H9 (cell line): ENCODE data around the gene INPP5A. TPM values are rescaled to one million over a fixed set of nuclear protein-coding genes. Genes with fewer than 3 reads are reported as not detected.

ENCODE experiments used
- DNase-seq: peaks from one replicate; pipeline ENCODE4 v3.0.0-alpha.2; 2017
- H2AFZ ChIP-seq: one replicate; pipeline ENCODE4 v1.6.1; 2013; ENCODE audit warnings: mild to moderate bottlenecking, low read length, control low read depth, moderate library complexity
- H2AK5ac ChIP-seq: 2 replicates; pipeline ENCODE4 v1.6.1; 2013; ENCODE audit warnings: low read length, control low read depth, mixed read lengths; ENCODE audit not compliant: insufficient read length
- H2BK120ac ChIP-seq: one replicate; pipeline ENCODE4 v1.6.1; 2013; ENCODE audit warnings: low read depth, mild to moderate bottlenecking, low read length, control low read depth, inconsistent platforms; ENCODE audit not compliant: poor library complexity, severe bottlenecking
- H2BK12ac ChIP-seq: 2 replicates; pipeline ENCODE4 v1.6.1; 2013; ENCODE audit warnings: low read length, control low read depth, mixed read lengths, low read depth; ENCODE audit not compliant: insufficient read length
- H2BK15ac ChIP-seq: 2 replicates; pipeline ENCODE4 v1.6.1; 2013; ENCODE audit warnings: low read depth, low read length, control low read depth
- H2BK20ac ChIP-seq: one replicate; pipeline ENCODE4 v1.6.1; 2013; ENCODE audit warnings: low read depth, mild to moderate bottlenecking, low read length, control low read depth, inconsistent platforms; ENCODE audit not compliant: poor library complexity, severe bottlenecking
- H2BK5ac ChIP-seq: 2 replicates; pipeline ENCODE4 v1.6.1; 2013; ENCODE audit warnings: low read length, control low read depth, mixed read lengths; ENCODE audit not compliant: insufficient read length
- H3K14ac ChIP-seq: 2 replicates; pipeline ENCODE4 v1.6.1; 2013; ENCODE audit warnings: low read length, control low read depth; ENCODE audit not compliant: insufficient read depth
- H3K18ac ChIP-seq: 2 replicates; pipeline ENCODE4 v1.6.1; 2013; ENCODE audit warnings: low read depth, mild to moderate bottlenecking, mixed read lengths, low read length, control low read depth; ENCODE audit not compliant: insufficient read length
- H3K23ac ChIP-seq: 2 replicates; pipeline ENCODE4 v1.6.1; 2013; ENCODE audit warnings: low read length, control low read depth, mixed read lengths, low read depth; ENCODE audit not compliant: insufficient read length
- H3K23me2 ChIP-seq: 2 replicates; pipeline ENCODE4 v1.6.1; 2013; ENCODE audit warnings: low read depth, mild to moderate bottlenecking, mixed read lengths, low read length, control low read depth; ENCODE audit not compliant: insufficient read length, poor library complexity, severe bottlenecking
- H3K27ac ChIP-seq: 2 replicates; pipeline ENCODE4 v1.5.1; 2013; ENCODE audit warnings: low read length, control low read depth, mixed read lengths, low read depth; ENCODE audit not compliant: insufficient read length
- H3K27me3 ChIP-seq: 2 replicates; pipeline ENCODE4 v1.6.1; 2013; ENCODE audit warnings: low read length, control low read depth, inconsistent platforms; ENCODE audit not compliant: insufficient read depth
- H3K4ac ChIP-seq: 2 replicates; pipeline ENCODE4 v1.6.1; 2013; ENCODE audit warnings: low read depth, mild to moderate bottlenecking, control low read depth, inconsistent platforms, low read length, moderate library complexity
- H3K4me1 ChIP-seq: 2 replicates; pipeline ENCODE4 v1.6.1; 2013; ENCODE audit warnings: low read length, control low read depth, inconsistent platforms; ENCODE audit not compliant: insufficient read depth
- H3K4me2 ChIP-seq: 2 replicates; pipeline ENCODE4 v1.6.1; 2013; ENCODE audit warnings: low read length, control low read depth, mixed read lengths; ENCODE audit not compliant: insufficient read length, insufficient read depth
- H3K56ac ChIP-seq: 2 replicates; pipeline ENCODE4 v1.6.1; 2013; ENCODE audit warnings: low read depth, mild to moderate bottlenecking, mixed read lengths, low read length, control low read depth; ENCODE audit not compliant: insufficient read length
- H3K79me1 ChIP-seq: 2 replicates; pipeline ENCODE4 v1.6.1; 2013; ENCODE audit warnings: low read depth, mild to moderate bottlenecking, moderate library complexity, low read length, control low read depth, inconsistent platforms; ENCODE audit not compliant: insufficient read depth, poor library complexity, severe bottlenecking
- H3K79me2 ChIP-seq: 2 replicates; pipeline ENCODE4 v1.6.1; 2013; ENCODE audit warnings: low read length, control low read depth, inconsistent platforms; ENCODE audit not compliant: insufficient read depth
- H3K9ac ChIP-seq: 2 replicates; pipeline ENCODE4 v1.6.1; 2013; ENCODE audit warnings: low read length, control low read depth, mixed read lengths; ENCODE audit not compliant: insufficient read length; ENCODE audit errors: extremely low read depth
- H3K9me3 ChIP-seq: one replicate; pipeline ENCODE4 v1.6.1; 2013; ENCODE audit warnings: low read depth, low read length, inconsistent platforms; ENCODE audit not compliant: control insufficient read depth
- H3T11ph ChIP-seq: one replicate; pipeline ENCODE4 v1.6.1; 2013; ENCODE audit warnings: mild to moderate bottlenecking, low read length, control low read depth, inconsistent platforms
- H4K20me1 ChIP-seq: one replicate; pipeline ENCODE4 v1.6.1; 2013; ENCODE audit not compliant: control insufficient read depth, insufficient read length, insufficient read depth
- H4K5ac ChIP-seq: 2 replicates; pipeline ENCODE4 v1.6.1; 2013; ENCODE audit warnings: low read depth, mild to moderate bottlenecking, mixed read lengths, low read length, control low read depth; ENCODE audit not compliant: insufficient read length
- H4K8ac ChIP-seq: replicated peaks from 2 replicates; pipeline ENCODE4 v1.6.1; 2013; ENCODE audit warnings: low read length, control low read depth, mixed read lengths, low read depth; ENCODE audit not compliant: insufficient read length
- H4K91ac ChIP-seq: 2 replicates; pipeline ENCODE4 v1.6.1; 2013; ENCODE audit warnings: low read depth, mild to moderate bottlenecking, moderate library complexity, mixed read lengths, low read length, control low read depth; ENCODE audit not compliant: insufficient read length
- H3K27ac Mint-ChIP-seq, 3 experiments: 2 replicates in 2 of 3; 3 replicates in 1 of 3; pipeline ENCODE4 v1.8.0; 2020 to 2021; ENCODE audit warnings: mixed read lengths in 3 of 3, mild to moderate bottlenecking in 1 of 3, moderate library complexity in 1 of 3
- H3K27me3 Mint-ChIP-seq: 2 replicates; pipeline ENCODE4 v1.8.0; 2021; ENCODE audit warnings: low read depth, mild to moderate bottlenecking, moderate library complexity, mixed read lengths
- H3K36me3 Mint-ChIP-seq, 3 experiments: 2 replicates in 2 of 3; 3 replicates in 1 of 3; pipeline ENCODE4 v1.8.0; 2020 to 2021; ENCODE audit warnings: low read depth in 3 of 3, mixed read lengths in 3 of 3; ENCODE audit not compliant: insufficient read depth in 1 of 3
- H3K4me1 Mint-ChIP-seq, 2 experiments: 2 replicates each; pipeline ENCODE4 v1.8.0; 2020; ENCODE audit warnings: mixed read lengths in 2 of 2
- H3K4me3 Mint-ChIP-seq, 2 experiments: 2 replicates in 1 of 2; 3 replicates in 1 of 2; pipeline ENCODE4 v1.8.0; 2020 to 2021; ENCODE audit warnings: mild to moderate bottlenecking in 2 of 2, mixed read lengths in 2 of 2, moderate library complexity in 1 of 2
- H3K9me3 Mint-ChIP-seq, 2 experiments: 2 replicates in 1 of 2; 3 replicates in 1 of 2; pipeline ENCODE4 v1.8.0; 2020; ENCODE audit warnings: mild to moderate bottlenecking in 2 of 2, mixed read lengths in 2 of 2, moderate library complexity in 1 of 2
- WGBS: extraction: QIAGEN DNeasy Blood & Tissue Kit; methylation state at CpG from one replicate; pipeline ENCODE4 v1.1.7; 2013; ENCODE audit warnings: missing lambda C conversion rate, low lambda C conversion rate, mixed read lengths; ENCODE audit not compliant: insufficient read length; ENCODE audit errors: extremely low coverage; 5-methylcytosine and 5-hydroxymethylcytosine counted together
- total RNA-seq: library from RNA; stranded (reverse); gene quantifications from 2 replicates; pipeline ENCODE4 v1.2.1, GENCODE V29; 2021
- TF ChIP-seq, protein P1 (sequence below): fragments of 200-600 bp; sonication (generic); conservative IDR thresholded peaks from 3 replicates; pipeline ENCODE4 v1.8.0; 2021; ENCODE audit warnings: antibody characterized with exemption, mild to moderate bottlenecking

The INPP5A gene
- total RNA-seq, 1 experiment from 2014 or later: 17.7 TPM

- Histone ChIP-seq H2AFZ (no peak overlapping the region), H4K8ac (no peak overlapping the region), H3K27me3 (no peaks in the 10 kb centered on the region), H3K4me1 (no peaks in the 10 kb centered on the region), H2BK20ac (no peak overlapping the region), H3K14ac (no peak overlapping the region; the same call in 1 of the 2 replicates), H3K9ac (no peak overlapping the region), H3K9me3 (no peaks in the 10 kb centered on the region), H4K20me1 (no peaks in the 10 kb centered on the region), H2AK5ac (no peak overlapping the region), H3K4me2 (no peak overlapping the region), H3K23me2 (no peaks in the 10 kb centered on the region), H3K23ac (no peak overlapping the region), H3K4ac (no peak overlapping the region), H3K18ac (no peak overlapping the region), H3K79me1 (no peaks in the 10 kb centered on the region), H3K79me2 (no peaks in the 10 kb centered on the region), H2BK120ac (no peak overlapping the region), H2BK12ac (no peak overlapping the region), H3T11ph (no peak overlapping the region), H4K91ac (no peak overlapping the region), H4K5ac (no peak overlapping the region), H2BK15ac (no peak overlapping the region), H3K27ac (no peak overlapping the region), H3K56ac (no peak overlapping the region), H2BK5ac (no peak overlapping the region)
- Mint-ChIP-seq H3K27me3 (peaks cover 4% of the 10 kb centered on the region), H3K27ac (no peak overlapping the region), H3K36me3 (no peaks in the 10 kb centered on the region; a peak in 2 of 7 replicates), H3K4me3 (no peak overlapping the region), H3K9me3 (peaks cover 0 to 6% of the 10 kb centered on the region in 2 experiments; a peak in 3 of 5 replicates), H3K4me1 (no peaks in the 10 kb centered on the region)
- TF ChIP-seq, protein P1, sequence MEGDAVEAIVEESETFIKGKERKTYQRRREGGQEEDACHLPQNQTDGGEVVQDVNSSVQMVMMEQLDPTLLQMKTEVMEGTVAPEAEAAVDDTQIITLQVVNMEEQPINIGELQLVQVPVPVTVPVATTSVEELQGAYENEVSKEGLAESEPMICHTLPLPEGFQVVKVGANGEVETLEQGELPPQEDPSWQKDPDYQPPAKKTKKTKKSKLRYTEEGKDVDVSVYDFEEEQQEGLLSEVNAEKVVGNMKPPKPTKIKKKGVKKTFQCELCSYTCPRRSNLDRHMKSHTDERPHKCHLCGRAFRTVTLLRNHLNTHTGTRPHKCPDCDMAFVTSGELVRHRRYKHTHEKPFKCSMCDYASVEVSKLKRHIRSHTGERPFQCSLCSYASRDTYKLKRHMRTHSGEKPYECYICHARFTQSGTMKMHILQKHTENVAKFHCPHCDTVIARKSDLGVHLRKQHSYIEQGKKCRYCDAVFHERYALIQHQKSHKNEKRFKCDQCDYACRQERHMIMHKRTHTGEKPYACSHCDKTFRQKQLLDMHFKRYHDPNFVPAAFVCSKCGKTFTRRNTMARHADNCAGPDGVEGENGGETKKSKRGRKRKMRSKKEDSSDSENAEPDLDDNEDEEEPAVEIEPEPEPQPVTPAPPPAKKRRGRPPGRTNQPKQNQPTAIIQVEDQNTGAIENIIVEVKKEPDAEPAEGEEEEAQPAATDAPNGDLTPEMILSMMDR: no peak
- no CpG with 5 or more reads among the region's 15 CpGs for WGBS
- DNase-seq: no peak
Measured at GRCh38 chr10:132798876-132799275, 261.3 kb downstream of the INPP5A start.
